ENCODE results near the gene SBK2.
A peak's percentile ranks its signal among the peaks of the same experiment; 100 is the strongest.

Gene SBK2

GRCh38 chr19:55566823-55567222 is 29.9 kb upstream of the SBK2 start:
- DNase-seq, result no peak
- in situ Hi-C loops (cut with HindIII; ENCODE audit: low pct_ligation_motif_present, low pct_unique_long_range_greater_than_20kb, low sequenced_read_pairs), result no loop called here

GRCh38 chr19:55563261-55563690 is 26.3 kb upstream of the SBK2 start:
- DNase-seq, result no peak
- in situ Hi-C loops (cut with HindIII; ENCODE audit: low pct_ligation_motif_present, low pct_unique_long_range_greater_than_20kb, low sequenced_read_pairs), result no loop called here

GRCh38 chr19:55559684-55560083 is 22.8 kb upstream of the SBK2 start:
- DNase-seq, result no peak
- in situ Hi-C loops (cut with HindIII; ENCODE audit: low pct_ligation_motif_present, low pct_unique_long_range_greater_than_20kb, low sequenced_read_pairs), result no loop called here

GRCh38 chr19:55554741-55555152 is 17.8 kb upstream of the SBK2 start:
- in situ Hi-C loops (cut with HindIII; ENCODE audit: low pct_ligation_motif_present, low pct_unique_long_range_greater_than_20kb, low sequenced_read_pairs), result no loop called here
- DNase-seq, result no peak

GRCh38 chr19:55554302-55554701 is 17.4 kb upstream of the SBK2 start:
- no peak for DNase-seq
- in situ Hi-C loops (cut with HindIII; ENCODE audit: low pct_ligation_motif_present, low pct_unique_long_range_greater_than_20kb, low sequenced_read_pairs), result no loop called here

- DNase-seq, result no peak
- in situ Hi-C loops (cut with HindIII; ENCODE audit: low pct_ligation_motif_present, low pct_unique_long_range_greater_than_20kb, low sequenced_read_pairs), result no loop called here
Observed at GRCh38 chr19:55553217-55554182, 16.6 kb upstream of the SBK2 start.

- in situ Hi-C loops (cut with HindIII; ENCODE audit: low pct_ligation_motif_present, low pct_unique_long_range_greater_than_20kb, low sequenced_read_pairs), result no loop called here
- no peak for DNase-seq
Observed at GRCh38 chr19:55552620-55553019, 15.7 kb upstream of the SBK2 start.

GRCh38 chr19:55552206-55552605 is 15.3 kb upstream of the SBK2 start:
- no peak for DNase-seq

GRCh38 chr19:55550321-55550650 is 13.4 kb upstream of the SBK2 start:
- in situ Hi-C loops (cut with HindIII; ENCODE audit: low pct_ligation_motif_present, low pct_unique_long_range_greater_than_20kb, low sequenced_read_pairs), result no loop called here
- peak; percentile 39 for DNase-seq

More at GRCh38 chr19:55552206-55552605, 15.3 kb upstream of the SBK2 start:
- in situ Hi-C loops (cut with HindIII; ENCODE audit: low pct_ligation_motif_present, low pct_unique_long_range_greater_than_20kb, low sequenced_read_pairs), result no loop called here

- peak; percentile 73 for DNase-seq
- in situ Hi-C loops (cut with HindIII; ENCODE audit: low pct_ligation_motif_present, low pct_unique_long_range_greater_than_20kb, low sequenced_read_pairs), result no loop called here
Observed at GRCh38 chr19:55549500-55550320, 12.8 kb upstream of the SBK2 start.

GRCh38 chr19:55546822-55547614 is 10.1 kb upstream of the SBK2 start:
- in situ Hi-C loops (cut with HindIII; ENCODE audit: low pct_ligation_motif_present, low pct_unique_long_range_greater_than_20kb, low sequenced_read_pairs), result no loop called here
- peak; percentile 65 for DNase-seq

GRCh38 chr19:55546011-55546410 is 9.1 kb upstream of the SBK2 start:
- DNase-seq, result no peak
- in situ Hi-C loops (cut with HindIII; ENCODE audit: low pct_ligation_motif_present, low pct_unique_long_range_greater_than_20kb, low sequenced_read_pairs), result no loop called here

GRCh38 chr19:55545443-55545842 is 8.5 kb upstream of the SBK2 start, which contains the start of gene SBK3:
SBK3 (minus strand) TSS chr19:55545543; CDS start chr19:55545543, 0 bp downstream.
- in situ Hi-C loops (cut with HindIII; ENCODE audit: low pct_ligation_motif_present, low pct_unique_long_range_greater_than_20kb, low sequenced_read_pairs), result no loop called here
- no peak for DNase-seq

GRCh38 chr19:55544776-55545439 is 8.0 kb upstream of the SBK2 start:
- in situ Hi-C loops (cut with HindIII; ENCODE audit: low pct_ligation_motif_present, low pct_unique_long_range_greater_than_20kb, low sequenced_read_pairs), result no loop called here
- no peak for DNase-seq

- in situ Hi-C loops (cut with HindIII; ENCODE audit: low pct_ligation_motif_present, low pct_unique_long_range_greater_than_20kb, low sequenced_read_pairs), result no loop called here
- DNase-seq, result no peak
Observed at GRCh38 chr19:55544014-55544413, 7.1 kb upstream of the SBK2 start.

- in situ Hi-C loops (cut with HindIII; ENCODE audit: low pct_ligation_motif_present, low pct_unique_long_range_greater_than_20kb, low sequenced_read_pairs), result no loop called here
- no peak for DNase-seq
Observed at GRCh38 chr19:55543567-55543966, 6.6 kb upstream of the SBK2 start.

- DNase-seq, result no peak
- in situ Hi-C loops (cut with HindIII; ENCODE audit: low pct_ligation_motif_present, low pct_unique_long_range_greater_than_20kb, low sequenced_read_pairs), result no loop called here
Observed at GRCh38 chr19:55542292-55542855, 5.4 kb upstream of the SBK2 start.

- DNase-seq, result no peak
- in situ Hi-C loops (cut with HindIII; ENCODE audit: low pct_ligation_motif_present, low pct_unique_long_range_greater_than_20kb, low sequenced_read_pairs), result no loop called here
Observed at GRCh38 chr19:55541091-55541490, 4.2 kb upstream of the SBK2 start.
